HEK293 (cell line): ENCODE measurements around the gene EFCAB8.

Source experiments
- CTCF ChIA-PET: fragments of 350-600 bp; formaldehyde crosslinking; extraction: SDS; loops from one replicate; lab custom pipeline; 2021; ENCODE audit warnings: antibody characterized with exemption; lab: Yijun Ruan, JAX
- POLR2A ChIA-PET: fragments of 300-600 bp; formaldehyde crosslinking; extraction: SDS; loops from one replicate; lab custom pipeline; 2020; ENCODE audit warnings: antibody characterized with exemption, inconsistent platforms; lab: Yijun Ruan, JAX
- H3K27ac ChIP-seq: fragments of 200-500 bp; sonication (Bioruptor generic); 2 replicates; pipeline ENCODE4 v1.5.1; 2014; ENCODE audit warnings: low read depth, low read length, control low read depth, inconsistent platforms; ENCODE audit errors: extremely low read depth
- H3K36me3 ChIP-seq, 2 experiments: fragments of 200-500 bp in 1 of 2; sonication (Bioruptor generic) in 1 of 2; 1 replicate in 1 of 2; 2 replicates in 1 of 2; pipeline ENCODE4 v1.5.1; 2014 to 2017; ENCODE audit warnings: inconsistent platforms in 2 of 2, low read length in 2 of 2; ENCODE audit not compliant: control insufficient read depth in 2 of 2, insufficient read depth in 1 of 2
- H3K4me1 ChIP-seq: fragments of 200-500 bp; sonication (Bioruptor generic); 2 replicates; pipeline ENCODE4 v1.5.1; 2014; ENCODE audit warnings: mild to moderate bottlenecking, low read length, inconsistent platforms; ENCODE audit not compliant: control insufficient read depth, insufficient read depth
- H3K4me3 ChIP-seq: 2 replicates; pipeline ENCODE4 v1.5.1; 2011; ENCODE audit warnings: low read depth, mild to moderate bottlenecking, control low read depth, low read length, moderate library complexity
- H3K9me3 ChIP-seq: fragments of 200-500 bp; sonication (Bioruptor generic); 2 replicates; pipeline ENCODE4 v1.5.1; 2014; ENCODE audit warnings: low read depth, low read length, inconsistent platforms; ENCODE audit not compliant: control insufficient read depth, insufficient read depth
- BCL11A ChIP-seq: fragments of 450-650 bp; formaldehyde crosslinking; IDR thresholded peaks from 2 replicates; pipeline ENCODE4 v1.5.1; 2016; ENCODE audit warnings: low read depth, missing biosample characterization, missing genetic modification characterization
- GLIS1 ChIP-seq: fragments of 450-650 bp; formaldehyde crosslinking; IDR thresholded peaks from 2 replicates; pipeline ENCODE4 v1.5.1; 2016; ENCODE audit warnings: missing biosample characterization, missing genetic modification characterization
- KLF1 ChIP-seq: fragments of 450-650 bp; formaldehyde crosslinking; IDR thresholded peaks from 2 replicates; pipeline ENCODE4 v1.5.1; 2016; ENCODE audit warnings: missing biosample characterization, missing genetic modification characterization
- OVOL3 ChIP-seq: fragments of 450-650 bp; formaldehyde crosslinking; IDR thresholded peaks from 2 replicates; pipeline ENCODE4 v1.5.1; 2016; ENCODE audit warnings: missing biosample characterization, missing genetic modification characterization
- REPIN1 ChIP-seq: fragments of 450-650 bp; formaldehyde crosslinking; IDR thresholded peaks from 2 replicates; pipeline ENCODE4 v1.5.1; 2017; ENCODE audit warnings: missing biosample characterization, missing genetic modification characterization, low read depth
- WT1 ChIP-seq: fragments of 450-650 bp; formaldehyde crosslinking; IDR thresholded peaks from 2 replicates; pipeline ENCODE4 v1.5.1; 2016; ENCODE audit warnings: missing biosample characterization, missing genetic modification characterization
- ZBTB20 ChIP-seq: fragments of 450-650 bp; formaldehyde crosslinking; IDR thresholded peaks from 2 replicates; pipeline ENCODE4 v1.5.1; 2016; ENCODE audit warnings: missing biosample characterization, missing genetic modification characterization
- ZIC2 ChIP-seq: fragments of 450-650 bp; formaldehyde crosslinking; IDR thresholded peaks from 2 replicates; pipeline ENCODE4 v1.5.1; 2016; ENCODE audit warnings: missing biosample characterization, missing genetic modification characterization
- ZNF112 ChIP-seq: fragments of 450-650 bp; formaldehyde crosslinking; IDR thresholded peaks from 2 replicates; pipeline ENCODE4 v1.5.0; 2017; ENCODE audit warnings: missing biosample characterization, missing genetic modification characterization
- ZNF121 ChIP-seq: fragments of 450-650 bp; formaldehyde crosslinking; IDR thresholded peaks from 2 replicates; pipeline ENCODE4 v1.5.1; 2016; ENCODE audit warnings: missing biosample characterization, missing genetic modification characterization
- ZNF211 ChIP-seq: fragments of 450-650 bp; formaldehyde crosslinking; IDR thresholded peaks from 2 replicates; pipeline ENCODE4 v1.5.1; 2016; ENCODE audit warnings: low read depth, missing biosample characterization, missing genetic modification characterization
- ZNF341 ChIP-seq: fragments of 450-650 bp; formaldehyde crosslinking; IDR thresholded peaks from 2 replicates; pipeline ENCODE4; 2016; ENCODE audit warnings: low read depth, missing biosample characterization, missing genetic modification characterization
- ZNF394 ChIP-seq: fragments of 450-650 bp; formaldehyde crosslinking; IDR thresholded peaks from 2 replicates; pipeline ENCODE4 v1.5.1; 2016; ENCODE audit warnings: missing biosample characterization, missing genetic modification characterization, mild to moderate bottlenecking, moderate library complexity, borderline replicate concordance
- ZNF514 ChIP-seq: fragments of 450-650 bp; formaldehyde crosslinking; IDR thresholded peaks from 2 replicates; pipeline ENCODE4 v1.5.1; 2016; ENCODE audit warnings: missing biosample characterization, missing genetic modification characterization
- ZNF571 ChIP-seq: fragments of 450-650 bp; formaldehyde crosslinking; IDR thresholded peaks from 2 replicates; pipeline ENCODE4 v1.5.0; 2017; ENCODE audit warnings: missing biosample characterization, missing genetic modification characterization
- ZNF664 ChIP-seq: fragments of 450-650 bp; formaldehyde crosslinking; IDR thresholded peaks from 2 replicates; pipeline ENCODE4 v1.5.1; 2016; ENCODE audit warnings: missing biosample characterization, missing genetic modification characterization
- ZNF701 ChIP-seq: fragments of 450-650 bp; formaldehyde crosslinking; IDR thresholded peaks from 2 replicates; pipeline ENCODE4 v1.5.1; 2016; ENCODE audit warnings: missing biosample characterization, missing genetic modification characterization
- ZNF768 ChIP-seq: fragments of 450-650 bp; formaldehyde crosslinking; IDR thresholded peaks from 2 replicates; pipeline ENCODE4 v1.5.1; 2018; ENCODE audit warnings: missing biosample characterization, mild to moderate bottlenecking, missing genetic modification characterization
- TF ChIP-seq, protein P1 (sequence below): fragments of 450-650 bp; formaldehyde crosslinking; IDR thresholded peaks from 2 replicates; pipeline ENCODE4 v1.5.1; 2017; ENCODE audit warnings: missing biosample characterization, missing genetic modification characterization
- TF ChIP-seq, protein P2 (sequence below): fragments of 450-650 bp; formaldehyde crosslinking; IDR thresholded peaks from 2 replicates; pipeline ENCODE4 v1.5.1; 2016; ENCODE audit warnings: missing biosample characterization, missing genetic modification characterization
- TF ChIP-seq, protein P3 (sequence below): fragments of 450-650 bp; formaldehyde crosslinking; IDR thresholded peaks from 2 replicates; pipeline ENCODE4 v1.5.1; 2016; ENCODE audit warnings: missing biosample characterization, missing genetic modification characterization
- TF ChIP-seq, protein P4 (sequence below): fragments of 450-650 bp; formaldehyde crosslinking; IDR thresholded peaks from 2 replicates; pipeline ENCODE4 v1.5.1; 2016; ENCODE audit warnings: missing biosample characterization, missing genetic modification characterization
- TF ChIP-seq, protein P5 (sequence below): fragments of 450-650 bp; formaldehyde crosslinking; IDR thresholded peaks from 2 replicates; pipeline ENCODE4 v1.5.1; 2016; ENCODE audit warnings: missing biosample characterization, missing genetic modification characterization

EFCAB8 gene

DNA sequence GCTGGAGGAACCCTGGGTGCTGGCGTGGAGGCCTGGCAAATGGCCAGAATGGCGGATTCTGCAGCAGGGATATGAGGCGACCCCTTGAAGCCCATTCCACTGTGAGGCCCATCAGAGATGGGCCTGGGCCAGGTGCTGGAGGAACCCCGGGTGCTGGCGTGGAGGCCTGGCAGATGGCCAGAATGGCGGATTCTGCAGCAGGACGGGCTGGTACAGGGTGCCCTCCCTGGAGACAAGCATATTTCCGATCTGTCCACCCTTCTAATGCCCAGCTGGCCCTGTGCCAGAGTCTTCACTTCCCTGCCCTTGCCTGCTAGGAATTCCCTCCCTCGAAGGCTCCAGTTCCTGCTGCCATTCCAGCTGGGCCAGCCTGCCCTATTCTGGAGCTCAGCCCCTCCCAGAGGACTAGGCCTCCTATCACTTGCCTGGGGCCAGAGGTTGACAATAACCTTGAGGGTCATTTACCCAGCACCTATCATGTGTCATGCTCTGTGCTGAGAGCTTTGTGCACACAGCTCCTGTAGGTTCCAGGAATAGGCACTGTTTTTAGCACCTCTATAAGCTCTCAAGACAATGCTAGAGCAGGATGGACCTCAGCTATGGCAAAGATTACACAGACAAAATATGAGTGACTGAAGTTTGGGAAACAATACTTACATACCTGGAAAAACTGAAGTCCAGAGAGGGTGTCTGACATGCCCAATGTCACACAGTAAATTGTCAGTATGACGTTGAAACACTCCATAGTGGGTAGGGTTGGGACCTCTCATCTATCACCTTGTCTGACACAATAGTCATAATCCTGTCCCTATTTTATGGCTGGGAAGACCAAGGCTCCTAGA is 124.1 kb downstream of the EFCAB8 start:
- no peaks in the 10 kb centered on the region for H3K9me3 ChIP-seq
- TF ChIP-seq ZNF112 (no peak), ZIC2 (tag by site-specific recombination) (peak; percentile 37; the same call in 1 of the 2 replicates), BCL11A (no peak), REPIN1 (tag by site-specific recombination) (no peak), ZNF211 (tag by site-specific recombination) (no peak), WT1 (tag by site-specific recombination) (no peak), ZNF701 (tag by site-specific recombination) (no peak), KLF1 (no peak), ZNF514 (tag by site-specific recombination) (no peak), OVOL3 (tag by site-specific recombination) (no peak), ZNF341 (0 out of 2 replicates have a peak, but pooled peaks have one; percentile 45), ZNF571 (no peak), ZNF394 (tag by site-specific recombination) (no peak), GLIS1 (tag by site-specific recombination) (peak; percentile 23; the same call in 1 of the 2 replicates), ZNF768 (tag by site-specific recombination) (0 out of 2 replicates have a peak, but pooled peaks have one; percentile 40), ZNF121 (tag by site-specific recombination) (no peak), ZNF664 (tag by site-specific recombination) (no peak), ZBTB20 (no peak)
- TF ChIP-seq, protein P1, sequence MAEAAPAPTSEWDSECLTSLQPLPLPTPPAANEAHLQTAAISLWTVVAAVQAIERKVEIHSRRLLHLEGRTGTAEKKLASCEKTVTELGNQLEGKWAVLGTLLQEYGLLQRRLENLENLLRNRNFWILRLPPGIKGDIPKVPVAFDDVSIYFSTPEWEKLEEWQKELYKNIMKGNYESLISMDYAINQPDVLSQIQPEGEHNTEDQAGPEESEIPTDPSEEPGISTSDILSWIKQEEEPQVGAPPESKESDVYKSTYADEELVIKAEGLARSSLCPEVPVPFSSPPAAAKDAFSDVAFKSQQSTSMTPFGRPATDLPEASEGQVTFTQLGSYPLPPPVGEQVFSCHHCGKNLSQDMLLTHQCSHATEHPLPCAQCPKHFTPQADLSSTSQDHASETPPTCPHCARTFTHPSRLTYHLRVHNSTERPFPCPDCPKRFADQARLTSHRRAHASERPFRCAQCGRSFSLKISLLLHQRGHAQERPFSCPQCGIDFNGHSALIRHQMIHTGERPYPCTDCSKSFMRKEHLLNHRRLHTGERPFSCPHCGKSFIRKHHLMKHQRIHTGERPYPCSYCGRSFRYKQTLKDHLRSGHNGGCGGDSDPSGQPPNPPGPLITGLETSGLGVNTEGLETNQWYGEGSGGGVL (tag by site-specific recombination) = no peak
- TF ChIP-seq, protein P2, sequence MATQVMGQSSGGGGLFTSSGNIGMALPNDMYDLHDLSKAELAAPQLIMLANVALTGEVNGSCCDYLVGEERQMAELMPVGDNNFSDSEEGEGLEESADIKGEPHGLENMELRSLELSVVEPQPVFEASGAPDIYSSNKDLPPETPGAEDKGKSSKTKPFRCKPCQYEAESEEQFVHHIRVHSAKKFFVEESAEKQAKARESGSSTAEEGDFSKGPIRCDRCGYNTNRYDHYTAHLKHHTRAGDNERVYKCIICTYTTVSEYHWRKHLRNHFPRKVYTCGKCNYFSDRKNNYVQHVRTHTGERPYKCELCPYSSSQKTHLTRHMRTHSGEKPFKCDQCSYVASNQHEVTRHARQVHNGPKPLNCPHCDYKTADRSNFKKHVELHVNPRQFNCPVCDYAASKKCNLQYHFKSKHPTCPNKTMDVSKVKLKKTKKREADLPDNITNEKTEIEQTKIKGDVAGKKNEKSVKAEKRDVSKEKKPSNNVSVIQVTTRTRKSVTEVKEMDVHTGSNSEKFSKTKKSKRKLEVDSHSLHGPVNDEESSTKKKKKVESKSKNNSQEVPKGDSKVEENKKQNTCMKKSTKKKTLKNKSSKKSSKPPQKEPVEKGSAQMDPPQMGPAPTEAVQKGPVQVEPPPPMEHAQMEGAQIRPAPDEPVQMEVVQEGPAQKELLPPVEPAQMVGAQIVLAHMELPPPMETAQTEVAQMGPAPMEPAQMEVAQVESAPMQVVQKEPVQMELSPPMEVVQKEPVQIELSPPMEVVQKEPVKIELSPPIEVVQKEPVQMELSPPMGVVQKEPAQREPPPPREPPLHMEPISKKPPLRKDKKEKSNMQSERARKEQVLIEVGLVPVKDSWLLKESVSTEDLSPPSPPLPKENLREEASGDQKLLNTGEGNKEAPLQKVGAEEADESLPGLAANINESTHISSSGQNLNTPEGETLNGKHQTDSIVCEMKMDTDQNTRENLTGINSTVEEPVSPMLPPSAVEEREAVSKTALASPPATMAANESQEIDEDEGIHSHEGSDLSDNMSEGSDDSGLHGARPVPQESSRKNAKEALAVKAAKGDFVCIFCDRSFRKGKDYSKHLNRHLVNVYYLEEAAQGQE (tag by site-specific recombination) = no peak
- TF ChIP-seq, protein P3, sequence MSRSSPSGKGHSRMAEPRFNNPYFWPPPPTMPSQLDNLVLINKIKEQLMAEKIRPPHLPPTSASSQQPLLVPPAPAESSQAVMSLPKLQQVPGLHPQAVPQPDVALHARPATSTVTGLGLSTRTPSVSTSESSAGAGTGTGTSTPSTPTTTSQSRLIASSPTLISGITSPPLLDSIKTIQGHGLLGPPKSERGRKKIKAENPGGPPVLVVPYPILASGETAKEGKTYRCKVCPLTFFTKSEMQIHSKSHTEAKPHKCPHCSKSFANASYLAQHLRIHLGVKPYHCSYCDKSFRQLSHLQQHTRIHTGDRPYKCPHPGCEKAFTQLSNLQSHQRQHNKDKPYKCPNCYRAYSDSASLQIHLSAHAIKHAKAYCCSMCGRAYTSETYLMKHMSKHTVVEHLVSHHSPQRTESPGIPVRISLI (tag by site-specific recombination) = no peak
- TF ChIP-seq, protein P4, sequence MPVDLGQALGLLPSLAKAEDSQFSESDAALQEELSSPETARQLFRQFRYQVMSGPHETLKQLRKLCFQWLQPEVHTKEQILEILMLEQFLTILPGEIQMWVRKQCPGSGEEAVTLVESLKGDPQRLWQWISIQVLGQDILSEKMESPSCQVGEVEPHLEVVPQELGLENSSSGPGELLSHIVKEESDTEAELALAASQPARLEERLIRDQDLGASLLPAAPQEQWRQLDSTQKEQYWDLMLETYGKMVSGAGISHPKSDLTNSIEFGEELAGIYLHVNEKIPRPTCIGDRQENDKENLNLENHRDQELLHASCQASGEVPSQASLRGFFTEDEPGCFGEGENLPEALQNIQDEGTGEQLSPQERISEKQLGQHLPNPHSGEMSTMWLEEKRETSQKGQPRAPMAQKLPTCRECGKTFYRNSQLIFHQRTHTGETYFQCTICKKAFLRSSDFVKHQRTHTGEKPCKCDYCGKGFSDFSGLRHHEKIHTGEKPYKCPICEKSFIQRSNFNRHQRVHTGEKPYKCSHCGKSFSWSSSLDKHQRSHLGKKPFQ = no peak
- TF ChIP-seq, protein P5, sequence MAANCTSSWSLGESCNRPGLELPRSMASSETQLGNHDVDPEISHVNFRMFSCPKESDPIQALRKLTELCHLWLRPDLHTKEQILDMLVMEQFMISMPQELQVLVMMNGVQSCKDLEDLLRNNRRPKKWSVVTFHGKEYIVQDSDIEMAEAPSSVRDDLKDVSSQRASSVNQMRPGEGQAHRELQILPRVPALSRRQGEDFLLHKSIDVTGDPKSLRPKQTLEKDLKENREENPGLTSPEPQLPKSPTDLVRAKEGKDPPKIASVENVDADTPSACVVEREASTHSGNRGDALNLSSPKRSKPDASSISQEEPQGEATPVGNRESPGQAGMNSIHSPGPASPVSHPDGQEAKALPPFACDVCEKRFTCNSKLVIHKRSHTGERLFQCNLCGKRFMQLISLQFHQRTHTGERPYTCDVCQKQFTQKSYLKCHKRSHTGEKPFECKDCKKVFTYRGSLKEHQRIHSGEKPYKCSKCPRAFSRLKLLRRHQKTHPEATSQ (tag by site-specific recombination) = no peak
- no peaks in the 10 kb centered on the region for H3K36me3 ChIP-seq
- H3K4me3 ChIP-seq = no peak overlapping the region
- H3K4me1 ChIP-seq = no peaks in the 10 kb centered on the region
- H3K27ac ChIP-seq = no peak overlapping the region
- ChIA-PET POLR2A (no interaction called here), CTCF (interaction anchor here (0.6 to 0.8 kb wide), 2 partner anchors 54 to 190 kb away, joined by 3 to 4 read pairs; no protein-coding TSS in a partner anchor)
